ENCODE data around the gene CBX2.
A peak's percentile ranks its signal among the peaks of the same experiment; 100 is the strongest.

The CBX2 gene

DNA sequence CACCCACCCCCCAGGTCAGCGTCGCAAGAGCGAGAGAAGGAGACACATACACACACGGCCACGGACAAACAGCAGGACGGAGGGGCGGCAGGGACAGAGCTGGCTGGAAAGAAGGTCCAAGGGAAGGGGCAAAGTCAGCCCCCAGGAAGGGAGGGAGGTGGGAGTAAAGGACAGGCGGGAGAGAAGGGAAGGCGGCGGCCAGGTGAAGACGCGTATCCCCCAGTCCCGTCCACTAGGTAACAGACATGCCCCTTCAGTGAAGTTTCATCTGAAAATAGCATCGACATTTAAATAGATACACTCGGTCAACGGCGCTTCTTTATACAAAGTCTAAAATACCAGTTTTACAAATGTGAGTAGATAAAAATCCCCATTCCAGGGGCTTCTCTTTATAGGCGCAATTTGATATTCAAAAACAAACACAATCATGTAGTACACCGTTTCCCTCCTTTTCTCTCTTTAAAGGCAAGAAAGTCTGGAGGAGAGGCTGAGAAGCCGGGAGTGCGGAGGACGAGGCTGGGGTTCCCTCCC is 14.5 kb downstream of the CBX2 start:
- H3K4me3 ChIP-seq, result peak overlapping the region; percentile 83
- H3K27ac ChIP-seq, result peak overlapping the region; percentile 96
- H3K9ac ChIP-seq (ENCODE audit: insufficient read length), result peak overlapping the region; percentile 88
- H3K36me3 ChIP-seq (ENCODE audit: insufficient read depth, low read length), result peaks cover 17% of the 10 kb centered on the region
- no peak for TF ChIP-seq EZH2 (IDR thresholded peaks at IDR 0.05)
- TF ChIP-seq POLR2AphosphoS5 (IDR thresholded peaks at IDR 0.05; ENCODE audit: borderline replicate concordance, low read depth, low read length), result no peak
- TF ChIP-seq FOXP2 (optimal IDR thresholded peaks at IDR 0.05; ENCODE audit: control extremely low read depth, extremely low read length, insufficient read depth), result no peak
- no peak for DNase-seq (ENCODE audit: low read depth, low spot score)
- H3K9me3 ChIP-seq (ENCODE audit: low read depth, low read length), result no peaks in the 10 kb centered on the region

DNA sequence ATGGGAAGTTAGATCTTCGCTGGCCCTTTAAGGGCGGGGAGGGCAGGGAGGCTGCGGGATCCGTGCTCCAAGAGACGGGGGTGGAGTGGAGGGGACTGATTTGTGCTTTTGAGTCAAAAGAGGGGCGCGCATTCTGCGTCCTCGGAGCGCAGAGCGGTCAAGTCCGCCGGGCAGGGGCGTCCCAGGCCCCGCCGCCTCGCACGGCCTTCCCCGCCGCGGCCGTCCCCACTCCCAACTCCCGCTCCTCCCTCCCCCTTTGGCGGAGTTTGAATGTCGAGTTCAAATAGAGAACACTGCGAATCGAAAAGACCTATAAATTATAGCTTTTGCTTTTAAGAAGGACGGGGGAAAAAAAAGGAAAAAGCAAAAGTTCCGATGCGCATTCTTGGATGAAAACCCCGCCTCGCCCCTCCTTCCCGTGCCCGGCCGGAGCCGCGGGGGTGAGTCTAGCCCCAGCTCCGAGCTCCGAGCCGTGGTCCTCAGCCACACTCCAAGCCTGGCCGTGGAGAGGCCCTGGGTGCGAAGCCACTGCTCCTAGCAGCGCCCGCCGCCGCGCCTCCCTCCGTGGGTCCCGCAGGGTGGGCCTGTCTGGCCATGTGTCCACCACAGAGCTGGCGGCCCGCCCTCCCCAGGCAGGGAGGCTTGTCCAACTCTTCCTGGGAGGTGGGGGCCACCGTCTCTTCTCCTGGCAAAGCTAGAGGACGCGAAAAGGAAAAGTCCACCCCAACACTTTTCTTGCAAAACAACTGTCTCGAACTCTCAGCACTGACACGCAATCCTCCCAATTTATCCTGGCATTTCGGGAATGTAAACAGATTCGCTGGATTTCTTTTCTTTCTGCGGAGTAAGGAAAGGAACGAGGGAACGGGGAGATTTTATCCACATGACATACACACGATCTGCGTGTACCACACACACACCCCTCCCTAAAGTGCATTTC is 15.3 kb downstream of the CBX2 start:
- Histone ChIP-seq H3K9me3 (ENCODE audit: low read depth, low read length) (no peaks in the 10 kb centered on the region), H3K4me3 (peak overlapping the region; percentile 83), H3K9ac (ENCODE audit: insufficient read length) (peak overlapping the region; percentile 88), H3K36me3 (ENCODE audit: insufficient read depth, low read length) (peaks cover 17% of the 10 kb centered on the region), H3K27ac (peak overlapping the region; percentile 96)
- TF ChIP-seq POLR2AphosphoS5 (IDR thresholded peaks at IDR 0.05; ENCODE audit: borderline replicate concordance, low read depth, low read length) (peak; percentile 48), FOXP2 (optimal IDR thresholded peaks at IDR 0.05; ENCODE audit: control extremely low read depth, extremely low read length, insufficient read depth) (no peak), EZH2 (IDR thresholded peaks at IDR 0.05) (no peak)
- DNase-seq (ENCODE audit: low read depth, low spot score), result no peak

DNA sequence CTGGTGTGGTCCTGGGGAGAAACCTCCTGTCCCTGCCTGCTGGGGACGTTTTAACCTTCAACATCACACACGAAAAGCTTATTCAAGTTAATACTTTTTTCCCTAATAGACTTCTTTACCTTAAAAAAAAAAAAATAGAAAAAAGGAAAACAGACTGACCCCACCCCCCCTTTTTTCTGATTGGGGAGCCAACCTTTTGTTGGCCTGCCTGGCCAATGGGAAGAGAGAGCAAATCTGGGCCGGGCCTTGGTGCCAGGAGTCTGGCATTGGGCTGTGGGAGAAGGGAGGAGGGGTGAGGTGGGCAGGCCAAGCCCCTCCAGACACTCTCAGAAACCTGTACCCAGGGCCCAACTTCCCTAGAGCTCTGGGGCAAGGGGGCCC is 16.0 kb downstream of the CBX2 start:
- no peak for TF ChIP-seq EZH2 (IDR thresholded peaks at IDR 0.05)
- TF ChIP-seq FOXP2 (optimal IDR thresholded peaks at IDR 0.05; ENCODE audit: control extremely low read depth, extremely low read length, insufficient read depth), result no peak
- no peak; the same call in 1 of the 2 replicates for TF ChIP-seq POLR2AphosphoS5 (IDR thresholded peaks at IDR 0.05; ENCODE audit: borderline replicate concordance, low read depth, low read length)
- Histone ChIP-seq H3K9ac (ENCODE audit: insufficient read length) (peak overlapping the region; percentile 88), H3K9me3 (ENCODE audit: low read depth, low read length) (no peaks in the 10 kb centered on the region), H3K4me3 (peak overlapping the region; percentile 83), H3K36me3 (ENCODE audit: insufficient read depth, low read length) (peaks cover 17% of the 10 kb centered on the region), H3K27ac (peak overlapping the region; percentile 96)
- no peak for DNase-seq (ENCODE audit: low read depth, low spot score)

DNA sequence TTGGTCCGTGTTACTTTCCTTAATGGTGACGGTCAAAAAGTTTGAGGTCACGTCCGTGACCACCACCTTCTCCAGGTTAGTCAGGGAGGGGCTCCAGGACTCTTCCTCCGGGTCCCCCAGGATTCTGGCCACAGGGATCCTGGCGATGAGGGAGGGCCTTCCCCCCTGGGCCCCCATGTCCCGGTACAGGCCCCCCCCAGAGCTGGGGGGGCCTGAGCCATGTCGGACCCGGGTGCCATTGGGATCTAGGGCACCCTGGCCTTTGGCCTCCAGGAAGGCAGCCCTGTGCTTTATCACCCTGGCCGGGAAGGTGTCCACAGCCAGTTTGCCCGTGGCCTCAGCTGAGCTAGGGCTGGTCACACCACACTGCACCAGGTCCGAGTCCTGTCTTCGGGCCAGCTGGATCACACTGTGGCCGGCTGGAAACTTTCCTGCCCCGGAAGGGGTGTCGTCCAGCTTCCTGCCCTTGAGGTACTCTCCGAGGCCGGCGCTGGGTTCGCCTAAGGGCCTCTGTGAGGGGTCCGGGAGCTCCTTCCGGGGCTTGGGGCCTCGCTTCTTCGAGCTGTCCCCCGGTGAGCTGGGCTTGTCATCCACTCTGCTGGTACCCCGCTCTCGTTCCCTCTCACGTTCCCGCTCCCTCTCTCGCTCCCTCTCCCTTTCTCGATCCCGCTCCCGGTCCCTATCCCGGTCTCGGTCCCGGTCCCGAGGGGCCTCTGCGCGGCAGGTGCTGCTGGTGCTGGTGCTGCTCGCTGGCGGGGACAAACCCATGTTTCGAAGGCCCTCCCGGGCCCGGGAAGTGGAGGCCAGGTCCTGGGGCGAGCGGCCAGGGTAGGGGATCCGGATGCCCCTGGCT is 16.9 kb downstream of the CBX2 start:
- TF ChIP-seq FOXP2 (optimal IDR thresholded peaks at IDR 0.05; ENCODE audit: control extremely low read depth, extremely low read length, insufficient read depth) (no peak), EZH2 (IDR thresholded peaks at IDR 0.05) (no peak), POLR2AphosphoS5 (IDR thresholded peaks at IDR 0.05; ENCODE audit: borderline replicate concordance, low read depth, low read length) (no peak)
- H3K4me3 ChIP-seq, result peak overlapping the region; percentile 43; the same call in 1 of the 2 replicates
- H3K27ac ChIP-seq, result peak overlapping the region; percentile 96
- H3K9me3 ChIP-seq (ENCODE audit: low read depth, low read length), result no peaks in the 10 kb centered on the region
- H3K9ac ChIP-seq (ENCODE audit: insufficient read length), result no peak overlapping the region
- no peak for DNase-seq (ENCODE audit: low read depth, low spot score)
- peaks cover 17% of the 10 kb centered on the region for H3K36me3 ChIP-seq (ENCODE audit: insufficient read depth, low read length)

DNA sequence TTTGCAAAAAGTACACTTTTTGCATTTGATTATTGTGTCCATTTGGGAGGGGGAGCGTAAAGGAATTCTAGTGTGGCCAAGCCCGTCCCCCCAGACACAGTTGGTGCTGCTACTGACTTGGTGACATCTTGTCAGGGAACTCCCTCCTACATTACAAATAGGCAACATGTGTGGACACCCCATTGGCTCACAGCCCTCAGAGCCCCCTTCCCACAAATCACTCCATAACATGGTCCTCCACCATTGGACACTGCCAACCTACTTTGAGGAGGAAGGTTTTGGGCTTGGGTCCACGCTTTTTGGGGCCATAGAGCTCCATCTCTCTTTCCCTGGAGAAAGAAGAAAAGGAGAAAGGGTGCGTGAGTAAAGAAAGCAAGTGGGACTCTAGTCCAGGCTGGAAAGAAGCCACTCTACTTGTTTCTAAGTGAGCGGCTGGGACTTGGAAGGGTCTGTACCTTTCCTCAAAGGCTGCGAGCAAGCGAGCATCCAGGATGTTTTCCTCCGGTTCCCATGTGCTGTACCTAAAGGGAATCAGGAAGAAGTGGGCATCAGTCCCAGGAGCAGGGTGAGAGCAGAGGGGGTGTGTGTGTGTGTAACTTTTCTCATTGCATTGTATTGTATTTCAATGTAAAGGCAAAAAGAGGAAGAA is 18.0 kb downstream of the CBX2 start:
- Histone ChIP-seq H3K9ac (ENCODE audit: insufficient read length) (peak overlapping the region; percentile 74), H3K9me3 (ENCODE audit: low read depth, low read length) (no peaks in the 10 kb centered on the region), H3K4me3 (peak overlapping the region; percentile 84), H3K27ac (peak overlapping the region; percentile 69; the same call in 1 of the 2 replicates), H3K36me3 (ENCODE audit: insufficient read depth, low read length) (peaks cover 17% of the 10 kb centered on the region)
- DNase-seq (ENCODE audit: low read depth, low spot score), result no peak
- TF ChIP-seq POLR2AphosphoS5 (IDR thresholded peaks at IDR 0.05; ENCODE audit: borderline replicate concordance, low read depth, low read length), result no peak
- TF ChIP-seq EZH2 (IDR thresholded peaks at IDR 0.05), result no peak
- no peak for TF ChIP-seq FOXP2 (optimal IDR thresholded peaks at IDR 0.05; ENCODE audit: control extremely low read depth, extremely low read length, insufficient read depth)

DNA sequence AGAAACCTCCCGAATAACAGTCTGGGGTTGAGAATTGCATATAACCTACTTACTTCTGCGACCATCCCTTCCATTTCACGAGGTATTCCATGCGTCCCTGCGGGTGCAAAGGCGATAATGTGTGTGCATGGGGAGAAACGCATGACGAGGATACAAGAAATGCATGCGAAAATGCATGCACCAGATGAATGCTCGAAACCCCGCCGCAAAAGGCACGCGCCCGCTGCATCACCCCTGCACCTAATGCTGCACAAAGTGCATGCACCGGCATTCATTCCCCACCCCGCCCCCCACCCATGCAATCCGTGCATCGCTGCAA is 18.5 kb downstream of the CBX2 start:
- DNase-seq (ENCODE audit: low read depth, low spot score), result no peak
- peak overlapping the region; percentile 69; the same call in 1 of the 2 replicates for H3K27ac ChIP-seq
- no peak for TF ChIP-seq POLR2AphosphoS5 (IDR thresholded peaks at IDR 0.05; ENCODE audit: borderline replicate concordance, low read depth, low read length)
- TF ChIP-seq FOXP2 (optimal IDR thresholded peaks at IDR 0.05; ENCODE audit: control extremely low read depth, extremely low read length, insufficient read depth), result no peak
- no peak for TF ChIP-seq EZH2 (IDR thresholded peaks at IDR 0.05)
- H3K36me3 ChIP-seq (ENCODE audit: insufficient read depth, low read length), result peaks cover 17% of the 10 kb centered on the region
- no peaks in the 10 kb centered on the region for H3K9me3 ChIP-seq (ENCODE audit: low read depth, low read length)
- H3K4me3 ChIP-seq, result peak overlapping the region; percentile 84
- H3K9ac ChIP-seq (ENCODE audit: insufficient read length), result peak overlapping the region; percentile 74

DNA sequence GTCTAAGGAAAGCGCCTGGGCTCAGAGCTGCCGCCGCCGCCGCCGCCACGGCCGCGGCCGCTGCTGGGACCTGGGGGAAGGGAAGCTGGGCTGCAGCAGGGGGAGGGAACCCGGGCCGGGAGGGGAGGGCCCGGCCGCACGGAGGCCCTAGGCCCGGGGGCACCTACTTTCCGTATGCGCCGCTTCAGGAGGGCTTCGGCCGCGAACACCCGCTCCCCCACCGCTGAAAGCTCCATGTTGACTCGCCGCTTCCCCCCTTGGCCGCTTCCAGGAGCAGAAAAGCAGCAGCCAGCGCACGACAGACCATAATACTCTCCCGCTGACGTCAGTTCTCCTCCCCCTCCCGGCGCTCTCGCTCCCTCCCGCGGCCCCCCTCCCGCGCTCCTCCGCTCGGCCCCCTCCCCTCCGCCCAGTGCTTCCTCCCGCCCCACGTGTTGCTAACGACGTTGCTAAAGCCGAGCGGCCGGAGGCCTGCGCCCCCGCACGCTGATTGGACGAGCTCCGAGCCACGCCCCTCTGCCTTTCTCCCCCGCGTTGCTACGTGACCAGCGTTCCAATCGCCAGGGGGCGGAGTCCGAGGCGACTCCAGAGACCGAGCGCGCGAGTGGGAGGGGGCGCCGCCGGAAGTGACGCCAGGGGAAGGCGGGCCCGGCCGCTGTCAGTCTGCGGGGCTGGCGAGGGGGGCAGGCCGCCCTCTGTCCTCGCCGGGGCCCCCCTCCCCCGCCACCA is 19.0 kb downstream of the CBX2 start, which contains the start of gene CBX8:
CBX8 (minus strand) TSS at position 315 of the 729 bp plus-strand sequence; CDS start at position 236, 79 bp downstream.
- DNase-seq (ENCODE audit: low read depth, low spot score), result peak; percentile 96
- H3K4me3 ChIP-seq, result peak within 1 kb of the TSS; percentile 84
- peak within 1 kb of the TSS; percentile 74 for H3K9ac ChIP-seq (ENCODE audit: insufficient read length)
- TF ChIP-seq EZH2 (IDR thresholded peaks at IDR 0.05) (no peak), POLR2AphosphoS5 (IDR thresholded peaks at IDR 0.05; ENCODE audit: borderline replicate concordance, low read depth, low read length) (peak; percentile 82), FOXP2 (optimal IDR thresholded peaks at IDR 0.05; ENCODE audit: control extremely low read depth, extremely low read length, insufficient read depth) (peak; percentile 88)
- peaks cover 17% of the 10 kb centered on the region for H3K36me3 ChIP-seq (ENCODE audit: insufficient read depth, low read length)
- H3K27ac ChIP-seq, result peak within 1 kb of the TSS; percentile 92
- H3K9me3 ChIP-seq (ENCODE audit: low read depth, low read length), result no peaks in the 10 kb centered on the region
